OCI-LY7 (cell line): ENCODE data around the gene SNX32. TPM values are rescaled to one million over a fixed set of nuclear protein-coding genes. Genes with fewer than 3 reads are reported as not detected.

Experiments used
- BruUV-seq: library from RNA; stranded (reverse); fragments of 400-500 nt; replicated peaks from 2 replicates; lab custom pipeline; 2021; lab: Mats Ljungman, UMichigan
- CTCF ChIA-PET: fragments of 300-600 bp; sonication (Branson Sonifier 250); formaldehyde crosslinking; loops from one replicate; lab custom pipeline; 2022; ENCODE audit warnings: antibody characterized with exemption; ENCODE audit not compliant: unreplicated experiment; lab: Charles Lee
- POLR2A ChIA-PET: fragments of 300-600 bp; sonication (Branson Sonifier 250); formaldehyde crosslinking; loops from one replicate; lab custom pipeline; 2022; ENCODE audit warnings: antibody characterized with exemption; lab: Charles Lee
- DNase-seq: peaks from one replicate; pipeline ENCODE4 v3.0.0-alpha.2; 2015; ENCODE audit warnings: low spot score
- H2AFZ ChIP-seq: fragments of 200-600 bp; sonication (generic), shearing (Covaris generic); 2 replicates; pipeline ENCODE4 v1.6.1; 2014; ENCODE audit warnings: mild to moderate bottlenecking, antibody characterized with exemption, low read length, moderate library complexity
- H3K27ac ChIP-seq: fragments of 200-600 bp; sonication (generic); 2 replicates; pipeline ENCODE4 v1.5.1; 2014; ENCODE audit warnings: mixed run types, low read depth, mild to moderate bottlenecking, moderate library complexity, low read length, inconsistent platforms; ENCODE audit not compliant: poor library complexity, severe bottlenecking
- H3K36me3 ChIP-seq: fragments of 200-600 bp; sonication (generic); 2 replicates; pipeline ENCODE4 v1.6.1; 2014; ENCODE audit warnings: mild to moderate bottlenecking, antibody characterized with exemption, low read length, moderate library complexity, mixed read lengths; ENCODE audit not compliant: insufficient read depth
- H3K4me1 ChIP-seq: fragments of 200-600 bp; sonication (generic); 2 replicates; pipeline ENCODE4 v1.5.1; 2014; ENCODE audit warnings: mild to moderate bottlenecking, low read length; ENCODE audit not compliant: insufficient read depth, poor library complexity, severe bottlenecking
- H3K4me2 ChIP-seq: fragments of 200-600 bp; sonication (generic); 2 replicates; pipeline ENCODE4 v1.6.1; 2014; ENCODE audit warnings: mild to moderate bottlenecking, low read length
- H3K4me3 ChIP-seq: fragments of 200-600 bp; sonication (generic); 2 replicates; pipeline ENCODE4 v1.5.1; 2014; ENCODE audit warnings: mild to moderate bottlenecking, low read depth, low read length; ENCODE audit not compliant: poor library complexity, severe bottlenecking
- H3K79me2 ChIP-seq: fragments of 200-600 bp; sonication (generic); 2 replicates; pipeline ENCODE4 v1.6.1; 2016; ENCODE audit warnings: low read depth, mild to moderate bottlenecking, low read length, moderate library complexity, mixed read lengths; ENCODE audit not compliant: insufficient read depth
- H3K9me2 ChIP-seq: fragments of 200-600 bp; sonication (generic); 2 replicates; pipeline ENCODE4 v1.6.1; 2016; ENCODE audit warnings: mild to moderate bottlenecking, low read length, mixed read lengths; ENCODE audit not compliant: insufficient read depth
- H3K9me3 ChIP-seq: fragments of 200-600 bp; sonication (generic); 2 replicates; pipeline ENCODE4 v1.6.1; 2014; ENCODE audit warnings: mild to moderate bottlenecking, mixed run types, low read length, mixed read lengths
- H4K20me1 ChIP-seq: fragments of 200-600 bp; sonication (generic); 2 replicates; pipeline ENCODE4 v1.6.1; 2014; ENCODE audit warnings: mild to moderate bottlenecking, antibody characterized with exemption, low read length, moderate library complexity, mixed read lengths; ENCODE audit not compliant: insufficient read depth
- CTCF ChIP-seq: fragments of 200-600 bp; sonication (generic); conservative IDR thresholded peaks from 2 replicates; pipeline ENCODE4 v1.5.1; 2014; ENCODE audit warnings: mild to moderate bottlenecking, antibody characterized with exemption, low read length, moderate library complexity, mixed read lengths
- EZH2phosphoT487 ChIP-seq: fragments of 200-600 bp; sonication (generic); IDR thresholded peaks from 2 replicates; pipeline ENCODE4 v1.6.1; 2018; ENCODE audit warnings: low read depth, borderline replicate concordance, mild to moderate bottlenecking, mixed run types, antibody characterized with exemption, low read length, moderate library complexity, mixed read lengths
- intact Hi-C: fragments of 100-400 bp; cut with micrococcal nuclease; formaldehyde crosslinking; loops from one replicate; pipeline ENCODE4 v1.10.0; 2022; ENCODE audit not compliant: unreplicated experiment
- total RNA-seq, 2 experiments: library from RNA; depleted of rRNA in 1 of 2; stranded (reverse); fragments of >200 nt in 1 of 2; shearing (Covaris generic) in 1 of 2; gene quantifications; 2 replicates each; pipeline ENCODE4 v1.2.3, GENCODE V29; 2014 to 2022

The SNX32 gene
- total RNA-seq, 2 experiments from 2014 or later = not detected

- CTCF ChIA-PET = interaction anchor here (0.6 kb wide), 1 partner anchor 26 kb away, joined by 3 read pairs; no protein-coding TSS in a partner anchor
These were observed 29.5 kb downstream of the SNX32 start for GRCh38 chr11:65862941-65863888.

GRCh38 chr11:65863889-65864705, 30.3 kb downstream of the SNX32 start:
- CTCF ChIA-PET = interaction anchor here (0.6 kb wide), 1 partner anchor 25 kb away, joined by 3 read pairs; no protein-coding TSS in a partner anchor
- Histone ChIP-seq H3K36me3 (peaks cover 59% of the 10 kb centered on the region), H2AFZ (no peak overlapping the region), H3K9me2 (no peaks in the 10 kb centered on the region), H3K4me3 (no peak overlapping the region), H3K9me3 (no peaks in the 10 kb centered on the region), H4K20me1 (peaks cover 4% of the 10 kb centered on the region; the same call in 1 of the 2 replicates), H3K79me2 (peaks cover 14% of the 10 kb centered on the region; the same call in 1 of the 2 replicates), H3K4me2 (no peak overlapping the region), H3K27ac (no peak overlapping the region), H3K4me1 (peaks cover 22% of the 10 kb centered on the region)
- intact Hi-C loops = no loop called here
- no TSS peak for BruUV-seq
- POLR2A ChIA-PET = interaction anchor here (0.6 kb wide), 1 partner anchor 190 kb away, joined by 4 read pairs; no protein-coding TSS in a partner anchor
- no peak for DNase-seq
- TF ChIP-seq CTCF (no peak), EZH2phosphoT487 (no peak)

More at GRCh38 chr11:65862941-65863888, 29.5 kb downstream of the SNX32 start:
- Histone ChIP-seq H3K4me1 (peaks cover 30% of the 10 kb centered on the region), H3K79me2 (peaks cover 14% of the 10 kb centered on the region; the same call in 1 of the 2 replicates), H3K27ac (no peak overlapping the region), H3K9me3 (no peaks in the 10 kb centered on the region), H3K4me3 (no peak overlapping the region), H3K9me2 (no peaks in the 10 kb centered on the region), H3K4me2 (no peak overlapping the region), H3K36me3 (peaks cover 59% of the 10 kb centered on the region), H2AFZ (no peak overlapping the region), H4K20me1 (peaks cover 4% of the 10 kb centered on the region; the same call in 1 of the 2 replicates)
- intact Hi-C loops = no loop called here
- POLR2A ChIA-PET = interaction anchor here (0.6 kb wide), 1 partner anchor 190 kb away, joined by 4 read pairs; no protein-coding TSS in a partner anchor
- no peak for DNase-seq
- BruUV-seq = no TSS peak
- TF ChIP-seq EZH2phosphoT487 (no peak), CTCF (no peak)
